Lower lobe of right lung (tissue), 2 donors: ENCODE data around the gene TTYH1. TPM values are rescaled to one million over a fixed set of nuclear protein-coding genes. Genes with fewer than 3 reads are reported as not detected.

Experiments
- ATAC-seq, 2 donors: fragments of 200-7000 bp; cut with Tn5 transposase; one replicate each; pipeline ENCODE4 v1.9.1; 2020 to 2022; ENCODE audit warnings: mild to moderate bottlenecking in 2 of 2, moderate library complexity in 2 of 2
- DNase-seq: peaks from one replicate; pipeline ENCODE4 v3.0.0-alpha.2; 2020
- H3K27ac ChIP-seq: fragments of 200-600 bp; one replicate; pipeline ENCODE4 v1.8.0; 2022
- H3K27me3 ChIP-seq: fragments of 200-600 bp; one replicate; pipeline ENCODE4 v1.8.0; 2022; ENCODE audit warnings: low read depth
- H3K36me3 ChIP-seq: fragments of 200-600 bp; one replicate; pipeline ENCODE4 v1.8.0; 2022; ENCODE audit warnings: mild to moderate bottlenecking
- H3K4me1 ChIP-seq: fragments of 200-600 bp; one replicate; pipeline ENCODE4 v1.8.0; 2022
- H3K4me3 ChIP-seq: fragments of 200-600 bp; one replicate; pipeline ENCODE4 v1.8.0; 2022; ENCODE audit warnings: mild to moderate bottlenecking
- H3K9me3 ChIP-seq: fragments of 200-600 bp; one replicate; pipeline ENCODE4 v1.8.0; 2022
- CTCF ChIP-seq: fragments of 200-600 bp; IDR thresholded peaks from one replicate; pipeline ENCODE4 v1.8.0; 2022; ENCODE audit warnings: antibody characterized with exemption, mild to moderate bottlenecking
- intact Hi-C: fragments of 100-400 bp; cut with DNase I; formaldehyde crosslinking; loops from one replicate; pipeline ENCODE4 v1.11.0; 2022
- total RNA-seq: library from RNA; stranded (reverse); fragmentation: NEBNext Ultra II Directional; extraction: Animal tissue kit (Norgen Biotek cat#: 25700); gene quantifications from one replicate; pipeline ENCODE4 v1.2.1, GENCODE V29; 2021
- donor health status: DM: no; HTN: yes; CAD: no; lungs with severe emphysema.

TTYH1 gene
- total RNA-seq, 1 donor from 2014 or later, result not detected

- DNase-seq (peak; percentile 62), ATAC-seq (no peak)
- no peaks in the 10 kb centered on the region for H3K27me3 ChIP-seq
- H3K27ac ChIP-seq, result no peak overlapping the region
- no peaks in the 10 kb centered on the region for H3K9me3 ChIP-seq
- H3K36me3 ChIP-seq, result peaks cover 58% of the 10 kb centered on the region
- intact Hi-C loops, result no loop called here
- TF ChIP-seq CTCF, result no peak
- H3K4me1 ChIP-seq, result peaks cover 42% of the 10 kb centered on the region
- peak overlapping the region; percentile 78 for H3K4me3 ChIP-seq
Observed at GRCh38 chr19:54451331-54451871, 36.1 kb downstream of the TTYH1 start.

DNA sequence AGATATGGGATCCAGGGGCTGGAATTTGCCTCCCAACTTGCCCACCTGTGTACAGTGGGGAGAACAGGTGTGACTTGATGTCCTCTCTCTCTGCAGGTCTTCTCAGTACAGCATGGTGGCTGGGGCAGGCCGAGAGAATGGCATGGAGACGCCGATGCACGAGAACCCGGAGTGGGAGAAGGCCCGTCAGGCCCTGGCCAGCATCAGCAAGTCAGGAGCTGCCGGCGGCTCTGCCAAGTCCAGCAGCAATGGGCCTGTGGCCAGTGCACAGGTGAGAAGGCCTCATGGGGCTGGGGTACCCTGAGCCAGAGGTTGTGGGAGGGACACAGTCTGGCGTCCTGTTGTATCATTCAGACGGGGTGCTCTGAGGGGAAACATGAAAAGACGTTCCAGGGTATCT is 36.7 kb downstream of the TTYH1 start:
- Histone ChIP-seq H3K27me3 (no peaks in the 10 kb centered on the region), H3K27ac (no peak overlapping the region), H3K9me3 (no peaks in the 10 kb centered on the region), H3K36me3 (peaks cover 64% of the 10 kb centered on the region), H3K4me3 (no peak overlapping the region), H3K4me1 (peaks cover 36% of the 10 kb centered on the region)
- intact Hi-C loops, result no loop called here
- no peak for TF ChIP-seq CTCF
- no peak for ATAC-seq
- no peak for DNase-seq

- DNase-seq (no peak), ATAC-seq (no peak)
- peaks cover 70% of the 10 kb centered on the region for H3K36me3 ChIP-seq
- no peaks in the 10 kb centered on the region for H3K27me3 ChIP-seq
- intact Hi-C loops, result no loop called here
- H3K27ac ChIP-seq, result no peak overlapping the region
- TF ChIP-seq CTCF, result no peak
- H3K9me3 ChIP-seq, result no peaks in the 10 kb centered on the region
- H3K4me1 ChIP-seq, result peaks cover 30% of the 10 kb centered on the region
- H3K4me3 ChIP-seq, result no peak overlapping the region
Observed at GRCh38 chr19:54452626-54453025, 37.4 kb downstream of the TTYH1 start.

DNA sequence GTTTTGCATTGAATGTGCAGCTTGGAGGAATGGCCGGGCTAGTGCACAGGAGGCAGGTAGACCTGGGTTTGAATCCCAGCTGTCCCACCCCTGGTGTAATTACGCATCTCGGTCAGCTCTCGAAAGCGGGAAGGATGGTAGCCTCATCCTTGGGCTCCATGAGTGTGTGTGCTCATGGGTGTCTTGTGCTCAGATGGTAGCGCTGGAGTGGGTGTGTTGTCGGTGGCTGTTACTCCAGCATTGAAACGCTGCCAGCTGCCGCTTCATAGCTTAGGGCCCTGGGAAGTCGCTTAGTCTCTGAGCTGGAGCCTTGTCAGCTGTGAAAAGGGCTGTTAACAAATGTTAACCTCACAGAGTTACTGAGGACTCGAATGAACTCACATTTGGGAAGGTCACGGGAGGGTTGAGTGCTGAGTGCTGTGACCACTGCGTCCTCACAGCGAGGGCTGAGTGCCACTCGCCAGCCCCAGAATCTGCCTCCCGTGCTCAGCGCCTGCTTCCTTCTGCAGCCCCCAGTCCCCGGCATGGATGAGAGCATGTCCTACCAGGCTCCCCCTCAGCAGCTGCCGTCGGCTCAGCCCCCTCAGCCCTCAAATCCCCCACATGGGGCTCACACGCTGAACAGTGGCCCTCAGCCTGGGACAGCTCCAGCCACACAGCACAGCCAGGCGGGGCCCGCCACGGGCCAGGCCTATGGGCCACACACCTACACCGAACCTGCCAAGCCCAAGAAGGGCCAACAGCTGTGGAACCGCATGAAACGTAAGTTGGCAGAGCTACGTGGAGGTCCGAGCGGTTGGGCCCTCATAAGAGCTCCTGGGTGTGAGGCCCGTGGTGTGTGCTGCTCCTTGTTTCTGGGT is 38.9 kb downstream of the TTYH1 start:
- Histone ChIP-seq H3K36me3 (peaks cover 85% of the 10 kb centered on the region), H3K27ac (no peak overlapping the region), H3K27me3 (no peaks in the 10 kb centered on the region), H3K4me1 (peaks cover 32% of the 10 kb centered on the region), H3K9me3 (no peaks in the 10 kb centered on the region), H3K4me3 (no peak overlapping the region)
- DNase-seq (no peak), ATAC-seq (no peak)
- intact Hi-C loops, result no loop called here
- TF ChIP-seq CTCF, result no peak

DNA sequence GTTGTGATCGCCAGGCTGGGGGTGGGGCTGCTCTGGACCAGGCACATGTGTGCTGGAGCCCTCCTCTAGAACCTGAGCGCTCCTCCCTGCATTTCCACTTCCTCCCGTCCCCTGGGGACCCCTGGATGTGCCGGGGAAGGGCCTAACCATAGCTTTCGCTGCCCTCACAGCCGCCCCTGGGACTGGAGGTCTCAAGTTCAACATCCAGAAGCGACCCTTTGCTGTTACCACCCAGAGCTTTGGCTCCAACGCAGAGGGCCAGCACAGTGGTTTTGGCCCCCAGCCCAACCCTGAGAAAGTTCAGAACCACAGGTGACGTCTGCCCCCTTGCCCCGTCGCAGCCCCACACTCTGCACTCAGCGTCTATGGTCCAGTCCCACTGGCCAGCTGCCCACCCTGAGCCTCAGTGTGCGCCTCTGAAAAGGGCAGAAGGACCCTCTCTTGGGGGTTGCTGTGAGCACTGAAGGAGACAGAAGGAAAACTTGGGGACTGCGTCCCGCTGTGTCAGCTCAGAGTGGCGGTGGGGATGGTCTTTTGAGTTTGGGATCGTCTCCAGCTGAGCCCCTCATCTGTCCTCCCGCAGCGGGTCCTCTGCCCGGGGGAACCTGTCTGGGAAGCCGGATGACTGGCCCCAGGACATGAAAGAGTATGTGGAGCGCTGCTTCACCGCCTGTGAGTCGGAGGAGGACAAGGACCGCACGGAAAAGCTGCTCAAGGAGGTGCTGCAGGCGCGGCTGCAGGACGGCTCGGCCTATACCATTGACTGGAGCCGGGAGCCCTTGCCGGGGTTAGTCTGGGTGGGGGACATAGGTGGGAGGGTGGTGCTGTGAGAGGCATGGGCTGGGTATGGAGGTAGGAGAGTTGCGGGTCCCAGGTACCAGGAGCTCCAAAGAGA is 39.8 kb downstream of the TTYH1 start:
- TF ChIP-seq CTCF, result no peak
- Histone ChIP-seq H3K27ac (no peak overlapping the region), H3K36me3 (peaks cover 94% of the 10 kb centered on the region), H3K4me1 (peaks cover 38% of the 10 kb centered on the region), H3K27me3 (no peaks in the 10 kb centered on the region), H3K9me3 (no peaks in the 10 kb centered on the region), H3K4me3 (no peak overlapping the region)
- no peak for ATAC-seq
- no peak for DNase-seq
- intact Hi-C loops, result no loop called here
